GM19240 (cell line): ENCODE measurements around the gene DHX32.
A peak's percentile ranks its signal among the peaks of the same experiment; 100 is the strongest.
"Not testable (repeated sequence)": the region's sequence is repeated elsewhere in the genome, so short reads cannot be mapped to it uniquely, and the experiment has no call there.

Experiments
- DNase-seq: peaks from one replicate; pipeline ENCODE4 v3.0.0; 2011; ENCODE audit warnings: low spot score; ENCODE audit not compliant: insufficient read length

The DHX32 gene

GRCh38 chr10:125881192-125881591 lies at the start of gene DHX32:
Gene DHX32, minus strand, starts transcription at chr10:125881292. Its CDS starts 468 bp downstream, at chr10:125880824.
- DNase-seq = no peak

- no peak for DNase-seq
These were observed 48.5 kb upstream of the DHX32 start for GRCh38 chr10:125929618-125930017.

GRCh38 chr10:125928928-125929585 lies 48.0 kb upstream of the DHX32 start:
- no peak for DNase-seq

GRCh38 chr10:125927265-125927664 lies 46.2 kb upstream of the DHX32 start:
- not testable (repeated sequence) for DNase-seq

GRCh38 chr10:125926247-125926646 lies 45.2 kb upstream of the DHX32 start:
- no peak for DNase-seq

GRCh38 chr10:125925262-125925834 lies 44.3 kb upstream of the DHX32 start:
- no peak for DNase-seq

GRCh38 chr10:125921643-125922306 lies 40.7 kb upstream of the DHX32 start:
- DNase-seq = not testable (repeated sequence)

GRCh38 chr10:125917704-125918361 lies 36.7 kb upstream of the DHX32 start:
- not testable (repeated sequence) for DNase-seq

GRCh38 chr10:125916977-125917376 lies 35.9 kb upstream of the DHX32 start:
- DNase-seq = no peak

GRCh38 chr10:125913277-125913676 lies 32.2 kb upstream of the DHX32 start:
- not testable (repeated sequence) for DNase-seq

GRCh38 chr10:125911990-125912389 lies 30.9 kb upstream of the DHX32 start:
- DNase-seq = no peak

GRCh38 chr10:125911145-125911544 lies 30.1 kb upstream of the DHX32 start:
- no peak for DNase-seq

GRCh38 chr10:125909491-125909890 lies 28.4 kb upstream of the DHX32 start:
- not testable (repeated sequence) for DNase-seq

GRCh38 chr10:125908813-125909212 lies 27.7 kb upstream of the DHX32 start:
- DNase-seq = not testable (repeated sequence)

- not testable (repeated sequence) for DNase-seq
These were observed 26.5 kb upstream of the DHX32 start for GRCh38 chr10:125907598-125907997.

GRCh38 chr10:125905069-125905994 lies 24.2 kb upstream of the DHX32 start:
- not testable (repeated sequence) for DNase-seq

- DNase-seq = not testable (repeated sequence)
These were observed 22.1 kb upstream of the DHX32 start for GRCh38 chr10:125903135-125903640.

- DNase-seq = not testable (repeated sequence)
These were observed 19.9 kb upstream of the DHX32 start for GRCh38 chr10:125900963-125901362.

- not testable (repeated sequence) for DNase-seq
These were observed 16.2 kb upstream of the DHX32 start for GRCh38 chr10:125897317-125897716.

GRCh38 chr10:125896088-125896934 lies 15.2 kb upstream of the DHX32 start, which contains the start of gene FANK1:
Gene FANK1, plus strand, starts transcription at chr10:125896564. Its CDS starts 79 bp downstream, at chr10:125896643.
- peak; percentile 34 for DNase-seq
